GM15510 (cell line): ENCODE data around the gene LGALS9.

Source experiments
- POLR2A ChIP-seq: IDR thresholded peaks from 3 replicates; pipeline ENCODE4 v1.6.1; 2011; ENCODE audit warnings: borderline replicate concordance; ENCODE audit not compliant: insufficient read length; ENCODE audit errors: extremely low read depth

Gene LGALS9

DNA sequence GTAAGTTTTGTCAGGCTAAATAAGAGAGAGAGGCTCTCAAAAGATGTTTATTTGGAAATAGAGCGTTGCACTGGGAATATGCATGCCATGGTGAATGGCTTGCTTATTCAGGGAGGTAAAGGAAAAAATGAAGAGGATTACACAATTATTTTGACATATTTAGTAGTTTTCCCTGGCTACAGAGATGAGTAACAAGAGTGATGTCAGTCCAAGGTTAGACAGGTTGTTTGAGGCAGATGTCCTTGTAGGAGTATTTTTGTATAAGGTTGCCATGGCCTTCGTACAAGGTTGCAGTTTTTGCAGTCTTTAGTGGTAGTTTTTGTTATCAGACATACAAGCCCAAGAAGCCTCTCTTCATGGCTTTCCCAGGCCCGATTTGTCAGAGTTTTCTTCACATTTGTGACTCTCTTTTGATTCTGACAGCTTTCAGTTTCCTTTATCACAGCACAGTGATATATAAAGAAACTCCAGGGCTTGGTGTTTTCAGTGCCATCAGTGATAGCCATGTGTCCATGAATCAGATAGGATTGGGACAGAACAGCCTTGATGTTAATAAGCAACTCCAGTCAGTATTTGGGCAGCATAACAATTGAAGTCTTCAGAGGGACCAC is 18.7 kb upstream of the LGALS9 start:
- no peak for TF ChIP-seq POLR2A

DNA sequence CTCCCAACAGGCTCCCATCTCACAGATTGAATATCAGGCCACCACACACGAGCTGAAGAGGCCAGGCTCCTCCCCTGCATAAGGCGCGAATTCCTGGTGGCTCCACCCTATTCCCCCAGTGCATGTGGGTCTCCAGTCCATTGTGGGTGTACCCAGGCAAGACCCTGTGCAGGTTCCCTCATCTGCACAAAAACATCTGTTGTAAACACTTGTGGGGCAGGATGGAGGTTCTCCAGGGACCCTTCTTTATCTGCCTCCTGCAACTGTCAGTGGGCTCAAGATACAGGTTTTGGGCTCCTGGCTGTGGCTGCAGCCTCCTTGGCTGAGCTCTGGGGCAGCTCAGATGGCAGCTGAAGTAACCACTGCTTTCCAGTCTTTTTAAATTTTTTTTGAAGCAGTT is 17.6 kb upstream of the LGALS9 start:
- TF ChIP-seq POLR2A = no peak

GRCh38 chr17:27615121-27615520 is 15.9 kb upstream of the LGALS9 start:
- TF ChIP-seq POLR2A = no peak

DNA sequence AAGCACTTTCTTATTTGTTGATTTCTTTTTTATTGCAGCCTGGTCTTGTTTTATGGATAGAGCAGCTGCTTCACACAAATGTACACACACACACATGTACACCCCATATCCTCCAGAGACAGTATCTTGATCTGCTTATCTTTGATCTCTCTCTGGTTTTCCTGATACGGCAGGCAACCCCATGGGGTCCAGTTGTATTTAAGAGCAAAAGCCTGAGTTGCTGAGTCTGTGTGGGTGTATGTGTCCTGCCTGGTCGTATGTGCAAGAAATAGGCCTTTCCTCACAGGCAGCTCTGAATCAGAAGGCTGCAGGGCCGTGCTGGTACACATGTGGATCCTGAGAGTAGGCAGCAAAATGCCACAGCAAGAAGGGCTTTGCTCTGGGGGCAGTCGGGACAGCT is 14.6 kb upstream of the LGALS9 start:
- TF ChIP-seq POLR2A = no peak

DNA sequence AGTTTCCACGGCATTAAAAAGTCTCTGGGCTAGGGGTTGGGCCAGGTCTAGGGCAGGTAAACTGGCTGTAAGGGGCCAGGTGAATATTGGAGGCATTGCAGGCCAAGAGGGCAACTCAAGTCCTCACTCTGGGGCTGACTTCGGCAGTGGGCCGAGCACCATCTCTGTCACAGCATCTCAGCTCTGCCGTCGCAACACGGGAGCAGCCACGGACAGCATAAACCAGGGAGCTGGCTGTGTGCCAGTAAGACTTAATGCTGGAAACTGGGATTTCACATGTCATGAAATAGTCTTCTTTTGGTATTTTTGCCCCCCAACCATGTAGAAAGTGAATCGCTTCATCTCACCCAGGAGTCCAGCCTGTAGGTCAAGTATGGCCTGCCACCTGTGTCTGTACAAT is 12.6 kb upstream of the LGALS9 start:
- no peak for TF ChIP-seq POLR2A

GRCh38 chr17:27620721-27621120 is 10.3 kb upstream of the LGALS9 start:
- no peak for TF ChIP-seq POLR2A

DNA sequence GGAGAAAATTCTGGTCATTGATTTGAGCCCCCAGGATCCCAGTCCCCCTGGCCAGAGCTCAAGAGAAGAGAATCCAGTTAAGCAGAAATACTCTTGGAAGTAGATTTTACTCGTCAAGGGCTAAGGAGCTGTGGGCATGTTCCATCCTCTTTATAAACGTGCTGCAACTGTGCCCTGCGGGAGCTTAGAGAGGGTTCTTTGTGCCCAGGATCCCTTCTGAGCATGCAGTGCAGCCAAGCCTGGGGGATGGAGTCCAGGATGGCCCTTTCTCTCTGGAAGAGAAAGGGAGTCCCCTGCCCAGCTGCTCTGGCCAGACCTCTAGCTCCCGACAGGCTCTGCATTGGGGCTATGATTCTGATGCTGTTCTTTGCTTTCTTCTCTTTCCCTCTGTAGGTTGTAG is 9.5 kb upstream of the LGALS9 start:
- TF ChIP-seq POLR2A = no peak

DNA sequence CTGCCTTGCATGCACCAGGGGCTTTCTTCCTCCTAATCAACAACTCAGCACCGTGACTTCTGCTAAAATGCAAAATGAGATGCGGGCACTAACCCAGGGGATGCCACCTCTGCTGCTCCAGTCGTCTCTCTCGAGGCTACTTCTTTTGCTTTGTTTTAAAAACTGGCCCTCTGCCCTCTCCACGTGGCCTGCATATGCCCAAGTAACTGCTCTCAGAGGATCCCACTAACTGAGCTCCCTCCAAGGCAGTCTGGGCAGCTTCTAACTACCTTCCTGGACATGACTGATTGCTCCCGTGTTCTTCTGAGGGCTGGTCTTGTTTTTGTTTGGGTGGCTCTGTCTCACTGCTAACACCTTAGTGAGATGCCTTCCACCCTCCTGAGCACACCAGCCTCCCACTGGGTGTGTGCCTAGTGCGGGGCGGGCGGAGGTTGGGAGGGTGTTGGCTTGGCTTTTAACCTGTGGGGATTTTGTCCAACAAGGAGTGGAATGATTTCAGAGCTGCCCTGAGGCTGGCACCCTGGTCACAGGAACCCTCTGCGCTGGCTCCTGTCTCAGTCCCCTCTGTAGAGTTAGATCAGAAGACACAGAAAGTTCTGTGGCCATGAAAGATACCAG is 8.9 kb upstream of the LGALS9 start:
- no peak for TF ChIP-seq POLR2A

- TF ChIP-seq POLR2A = no peak
These were observed 8.0 kb upstream of the LGALS9 start for GRCh38 chr17:27622986-27623385.

DNA sequence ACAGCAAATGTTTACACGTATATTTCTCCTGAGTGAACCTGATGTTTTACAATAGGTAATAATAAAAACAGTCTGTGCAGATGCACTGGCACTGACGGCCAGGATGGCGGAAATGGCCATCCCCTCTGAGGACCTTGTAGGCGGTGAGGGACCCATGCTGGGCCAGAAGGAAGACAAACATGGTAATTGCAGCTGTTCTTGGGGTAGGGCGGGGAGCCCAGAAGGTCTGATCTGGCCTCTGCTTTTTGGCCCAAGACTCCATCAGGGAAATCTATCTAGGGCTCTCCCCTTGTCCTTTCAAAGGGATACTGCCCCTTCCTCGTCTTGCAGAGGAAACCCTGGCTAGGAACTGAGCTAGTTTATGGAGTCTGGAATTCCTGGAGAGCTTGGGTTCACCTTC is 7.4 kb upstream of the LGALS9 start:
- TF ChIP-seq POLR2A = no peak

GRCh38 chr17:27624539-27624938 is 6.4 kb upstream of the LGALS9 start:
- no peak for TF ChIP-seq POLR2A

DNA sequence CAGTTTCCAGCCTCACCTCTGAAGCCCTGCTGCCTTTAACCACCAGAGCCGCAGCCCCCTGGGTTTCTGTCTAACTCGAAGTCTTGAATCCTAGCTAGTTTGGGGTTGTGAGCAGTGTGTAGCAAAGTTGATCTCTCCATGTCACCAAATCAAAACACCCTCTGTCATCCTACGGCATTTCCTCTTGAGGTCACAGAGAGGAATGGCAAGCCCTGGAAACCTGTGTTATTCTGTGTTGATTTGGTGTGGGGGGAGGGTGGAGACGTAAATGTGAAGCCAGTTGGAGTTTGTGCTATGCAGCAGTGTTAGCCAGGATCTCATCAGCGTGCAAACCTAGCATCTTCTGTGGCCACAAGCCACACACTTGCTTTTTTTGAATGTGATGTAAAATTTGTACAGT is 5.1 kb upstream of the LGALS9 start:
- TF ChIP-seq POLR2A = no peak

GRCh38 chr17:27627514-27627913 is 3.5 kb upstream of the LGALS9 start:
- TF ChIP-seq POLR2A = no peak

DNA sequence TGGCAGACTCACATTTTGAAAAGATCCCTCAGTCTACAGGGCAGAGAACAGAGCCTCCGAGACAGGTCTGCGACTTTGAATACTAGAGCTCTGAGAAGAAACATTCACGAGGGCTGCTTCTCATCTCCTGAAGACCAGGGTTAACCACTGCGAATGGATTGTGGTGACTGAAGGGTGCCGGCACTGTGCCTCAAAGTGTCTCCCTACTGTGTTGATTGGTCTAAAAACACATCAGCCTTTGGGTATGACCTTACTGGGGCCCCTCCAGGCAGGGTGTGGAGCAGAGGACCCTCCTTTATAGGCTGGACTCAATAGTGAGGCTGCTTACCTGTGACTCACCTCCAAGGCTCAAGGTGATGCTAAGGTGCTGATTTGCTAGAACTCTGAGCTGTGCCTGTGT is 2.6 kb upstream of the LGALS9 start:
- TF ChIP-seq POLR2A = no peak

GRCh38 chr17:27631411-27631760 is 398 bp downstream of the LGALS9 start:
- no peak for TF ChIP-seq POLR2A

GRCh38 chr17:27631897-27632725 is 1.1 kb downstream of the LGALS9 start:
- TF ChIP-seq POLR2A = no peak
